ENCODE measurements around the gene MYL3.

GRCh38 chr3:46812237-46812791 is 50.9 kb downstream of the MYL3 start:
- TF ChIP-seq CTCF (IDR thresholded peaks at IDR 0.05) (no peak), POLR2A (IDR thresholded peaks at IDR 0.05) (no peak)
